ENCODE results near the gene COL4A5.

GRCh38 chrX:108527724-108528123, 88.1 kb downstream of the COL4A5 start:
- TF ChIP-seq CTCF (IDR thresholded peaks at IDR 0.05; ENCODE audit: poor library complexity) (no peak), EZH2 (IDR thresholded peaks at IDR 0.05; ENCODE audit: borderline replicate concordance) (no peak), EZH2phosphoT487 (IDR thresholded peaks at IDR 0.05; ENCODE audit: low read depth, severe bottlenecking, unreplicated experiment) (no peak)
